SK-MEL-5 (cell line): ENCODE results near the gene ZNF600. TPM values are rescaled to one million over a fixed set of nuclear protein-coding genes. Genes with fewer than 3 reads are reported as not detected.
"Not testable (repeated sequence)": the region's sequence is repeated elsewhere in the genome, so short reads cannot be mapped to it uniquely, and the experiment has no call there.

Experiments
- DNase-seq: peaks from one replicate; pipeline ENCODE4 v3.0.0-alpha.2; 2016; ENCODE audit warnings: low read depth, low spot score
- in situ Hi-C: cut with HindIII; loops from 2 replicates; pipeline ENCODE4 v1.10.0; 2016; ENCODE audit warnings: low sequenced_read_pairs, high pct_unique_total_duplicates, low pct_unique_long_range_greater_than_20kb
- polyA plus RNA-seq, 2 experiments: library from polyadenylated mRNA; depleted of rRNA; stranded (reverse); fragments of >200 nt; gene quantifications; 2 replicates each; pipeline ENCODE4 v1.2.3, GENCODE V29; 2015
- total RNA-seq: library from RNA; depleted of rRNA; stranded (reverse); fragments of >200 nt; shearing (Covaris generic); gene quantifications from 2 replicates; pipeline ENCODE4 v1.2.3, GENCODE V29; 2014; rRNA removed

ZNF600 gene
- 3.0 and 4.0 TPM in 2 replicates for total RNA-seq
- polyA plus RNA-seq (2015; cell fraction: cytosol; rRNA removed) = 2.4 and 7.6 TPM in 2 replicates
- 79.2 and 98.1 TPM in 2 replicates for polyA plus RNA-seq (2015; cell fraction: nucleus; rRNA removed)

DNA sequence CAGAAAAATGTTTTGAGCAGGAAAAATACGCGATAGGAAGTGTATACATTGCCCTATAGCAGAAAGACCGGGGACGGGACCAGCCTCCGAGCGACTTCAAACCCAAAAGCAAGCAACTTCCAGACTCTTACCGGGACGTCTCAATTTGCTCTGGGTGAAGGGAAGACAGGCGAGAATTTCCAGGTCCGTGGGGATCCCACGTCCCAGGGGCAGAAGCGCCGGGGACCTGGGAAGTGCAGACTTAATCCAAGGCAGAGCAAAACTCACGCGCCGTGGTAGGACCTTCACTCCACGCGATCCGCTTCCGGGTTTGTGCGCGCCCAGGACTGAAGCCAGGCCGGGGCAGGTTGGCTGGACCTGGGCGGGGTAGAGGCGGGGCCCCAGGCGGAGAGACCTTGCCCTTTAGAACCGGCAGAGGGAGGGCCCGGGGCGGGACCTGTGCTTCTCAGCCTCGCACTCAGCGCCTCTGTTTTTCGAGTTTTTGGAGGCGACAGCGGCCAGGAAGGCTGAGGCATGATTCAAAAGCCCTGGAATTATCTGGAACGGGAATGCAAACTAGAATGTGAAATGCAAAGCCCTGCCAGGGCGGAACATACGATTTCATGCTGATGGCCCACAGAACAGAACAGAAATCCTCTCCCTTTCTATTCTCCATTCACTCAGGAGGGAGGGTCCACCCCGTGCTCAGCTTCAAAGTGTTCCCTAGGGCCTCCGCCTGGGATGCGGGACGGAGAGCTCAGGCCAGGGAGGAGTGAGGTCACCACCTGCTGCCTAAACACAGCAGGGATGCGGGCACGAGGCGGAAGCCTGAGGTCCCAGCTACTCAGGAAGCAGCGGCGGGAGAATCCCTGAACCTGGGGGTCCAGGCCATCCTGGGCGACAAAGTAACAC is at the start of gene ZNF600:
ZNF600 (minus strand) TSS at position 328 of the 891 bp plus-strand sequence. CDS start 7,903 bp downstream, outside the sequence.
- in situ Hi-C loops = not testable (repeated sequence)
- peak; percentile 62 for DNase-seq

DNA sequence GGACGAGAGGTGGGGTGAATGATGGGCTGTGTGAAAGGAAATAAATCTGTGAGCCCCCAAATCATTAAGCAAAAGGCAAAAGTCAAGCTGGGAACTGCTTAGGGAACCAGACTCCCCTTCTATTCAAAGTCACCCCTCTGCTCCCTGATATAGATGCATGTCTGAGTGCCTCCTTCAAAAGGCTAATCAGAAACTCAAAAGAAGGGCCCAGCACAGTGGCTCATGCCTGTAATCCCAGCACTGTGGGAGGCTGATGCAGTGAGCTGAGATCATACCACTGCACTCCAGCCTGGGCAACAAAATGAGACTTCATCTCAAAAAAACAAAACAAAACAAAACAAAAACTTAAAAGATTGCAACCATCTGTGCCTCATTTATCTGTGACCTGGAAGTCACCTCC is 47.7 kb upstream of the ZNF600 start:
- in situ Hi-C loops, DNase-seq: not testable (repeated sequence)

DNA sequence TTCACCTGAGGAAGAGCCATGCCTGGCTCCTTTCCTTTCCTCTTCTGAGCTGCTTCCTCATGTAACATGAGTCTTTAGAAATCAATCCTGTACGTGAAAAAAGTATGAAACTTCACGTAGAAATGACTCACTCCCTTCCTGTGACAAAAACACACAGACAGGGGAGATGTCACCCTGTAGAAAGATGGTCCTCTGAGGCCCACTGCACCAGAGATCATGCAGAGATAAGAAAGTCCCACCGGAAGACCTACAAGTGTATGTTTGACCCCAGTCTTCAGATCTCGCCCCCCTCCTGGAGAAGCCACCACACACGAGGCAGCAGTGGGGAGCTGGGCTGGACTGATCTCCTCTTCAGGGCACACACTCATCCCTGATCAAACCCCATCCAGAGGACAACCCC is 47.0 kb upstream of the ZNF600 start:
- in situ Hi-C loops, DNase-seq: not testable (repeated sequence)

DNA sequence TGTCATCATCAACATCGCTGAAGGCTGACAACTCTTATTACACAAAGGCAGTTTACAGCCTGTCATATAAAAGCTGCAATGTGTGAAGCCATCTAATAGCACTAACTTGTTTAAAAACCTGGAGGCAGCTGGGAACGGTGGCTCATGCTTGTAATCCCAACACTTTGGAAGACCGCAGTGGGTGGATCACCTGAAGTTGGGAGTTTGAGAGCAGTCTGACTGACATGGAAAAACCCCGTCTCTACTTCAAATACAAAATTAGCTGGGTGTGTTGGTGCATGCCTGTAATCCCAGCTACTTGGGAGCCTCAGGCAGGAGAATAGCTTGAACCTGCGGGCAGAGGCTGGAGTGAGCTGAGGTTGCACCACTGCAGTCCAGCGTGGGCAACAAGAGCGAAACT is 43.3 kb upstream of the ZNF600 start:
- in situ Hi-C loops, DNase-seq: not testable (repeated sequence)

GRCh38 chr19:52825765-52826164 is 39.2 kb upstream of the ZNF600 start:
- in situ Hi-C loops = no loop called here

DNA sequence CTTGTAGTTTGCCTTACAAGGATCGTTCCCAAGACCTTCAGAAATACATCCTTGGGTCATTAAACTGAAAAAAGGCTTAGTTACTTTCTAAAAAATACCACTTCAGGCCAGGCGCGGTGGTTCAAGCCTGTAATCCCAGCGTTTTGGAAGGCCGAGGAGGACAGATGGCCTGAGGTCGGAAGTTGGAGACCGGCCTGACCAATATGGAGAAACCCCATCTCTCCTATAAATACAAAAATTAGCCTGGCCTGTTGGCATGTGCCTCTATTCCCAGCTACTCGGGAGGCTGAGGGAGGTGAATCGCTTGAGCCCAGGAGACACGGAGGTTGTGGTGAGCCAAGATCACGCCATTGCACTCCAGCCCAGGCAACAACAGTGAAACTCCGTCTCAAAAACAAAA is 37.1 kb upstream of the ZNF600 start:
- DNase-seq = no peak
- in situ Hi-C loops = no loop called here

More at GRCh38 chr19:52825765-52826164, 39.2 kb upstream of the ZNF600 start:
- DNase-seq = no peak

GRCh38 chr19:52821204-52821960 is 34.8 kb upstream of the ZNF600 start, which contains the start of gene ZNF28:
ZNF28 (minus strand) TSS chr19:52821633; CDS start chr19:52817958, 3,675 bp downstream.
- in situ Hi-C loops = not testable (repeated sequence)
- DNase-seq = peak; percentile 49

GRCh38 chr19:52820472-52821203 is 34.0 kb upstream of the ZNF600 start:
- DNase-seq, in situ Hi-C loops: not testable (repeated sequence)

DNA sequence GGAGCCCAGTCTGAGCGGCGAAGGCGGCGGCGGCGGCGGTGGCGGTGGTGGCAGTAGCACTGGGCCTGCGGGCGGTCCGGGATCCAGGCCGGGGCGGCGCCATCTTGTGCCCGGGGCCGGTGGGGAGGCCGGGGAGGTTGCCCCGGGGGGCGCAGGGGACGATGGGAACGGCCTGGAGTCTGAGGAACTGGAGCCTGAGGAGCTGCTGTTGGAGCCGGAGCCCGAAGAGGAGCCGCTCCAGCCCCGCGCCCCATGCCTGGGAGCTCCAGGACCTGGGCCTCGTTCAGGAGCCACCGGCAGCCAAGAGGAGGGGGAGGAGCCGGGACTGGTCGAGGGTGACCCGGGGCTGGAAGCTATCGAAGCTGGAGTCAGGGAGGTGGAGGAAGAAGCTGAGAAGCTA is 23.2 kb upstream of the ZNF600 start:
- no peak for DNase-seq
- in situ Hi-C loops = no loop called here

DNA sequence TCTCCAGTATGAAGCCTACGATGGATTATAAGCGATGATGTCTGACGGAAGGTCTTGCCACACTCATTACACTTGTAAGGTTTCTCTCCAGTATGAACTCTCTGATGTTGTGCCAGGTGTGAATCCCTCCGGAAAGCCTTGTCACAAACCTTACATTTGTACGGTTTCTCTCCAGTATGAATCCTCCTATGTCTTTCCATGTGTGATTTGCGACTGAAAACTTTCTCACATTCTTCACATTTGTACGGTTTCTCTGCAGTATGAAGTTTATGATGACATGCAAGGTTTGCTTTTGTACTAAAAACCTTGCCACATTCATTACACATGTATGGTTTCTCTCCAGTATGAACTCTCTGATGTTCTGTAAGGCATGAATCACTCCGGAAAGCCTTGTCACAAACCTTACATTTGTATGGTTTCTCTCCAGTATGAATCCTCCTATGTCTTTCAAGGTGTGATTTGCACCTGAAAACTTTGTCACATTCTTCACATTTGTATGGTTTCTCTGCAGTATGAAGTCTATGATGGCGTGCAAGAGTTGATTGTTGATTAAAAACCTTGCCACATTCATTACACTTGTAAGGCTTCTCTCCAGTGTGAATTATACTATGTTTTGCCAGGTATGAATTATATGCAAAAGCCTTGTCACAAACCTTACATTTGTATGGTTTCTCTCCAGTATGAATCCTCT is 13.5 kb upstream of the ZNF600 start:
- in situ Hi-C loops, DNase-seq: not testable (repeated sequence)

GRCh38 chr19:52789440-52789839 is 2.8 kb upstream of the ZNF600 start:
- in situ Hi-C loops = no loop called here
- no peak for DNase-seq

- no peak for DNase-seq
- in situ Hi-C loops = no loop called here
Observed at GRCh38 chr19:52786078-52786463, 520 bp downstream of the ZNF600 start.

DNA sequence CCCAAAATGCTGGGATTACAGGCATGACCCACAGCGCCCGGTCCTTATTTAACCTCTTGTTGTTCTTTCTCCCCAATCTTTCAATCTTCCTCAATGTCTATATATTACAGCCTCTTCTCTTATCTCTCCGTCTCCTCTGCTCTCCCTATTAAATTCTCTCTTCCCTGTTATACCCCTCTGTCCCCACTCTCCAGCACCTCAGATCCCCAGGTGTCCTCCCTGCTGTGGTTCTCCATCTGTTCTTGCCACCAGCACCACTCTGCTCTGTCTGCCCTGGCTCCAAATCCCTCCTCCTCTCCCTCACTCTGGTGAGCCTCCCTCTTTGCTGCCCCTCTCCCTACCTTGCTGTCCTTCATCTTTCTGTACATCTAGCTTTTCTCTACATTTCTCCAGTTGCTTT is 1.1 kb downstream of the ZNF600 start:
- in situ Hi-C loops = no loop called here
- no peak for DNase-seq

- DNase-seq, in situ Hi-C loops: not testable (repeated sequence)
Observed at GRCh38 chr19:52782864-52783263, 3.7 kb downstream of the ZNF600 start.

- in situ Hi-C loops = no loop called here
- DNase-seq = no peak
Observed at GRCh38 chr19:52778811-52779210, 7.8 kb downstream of the ZNF600 start.

DNA sequence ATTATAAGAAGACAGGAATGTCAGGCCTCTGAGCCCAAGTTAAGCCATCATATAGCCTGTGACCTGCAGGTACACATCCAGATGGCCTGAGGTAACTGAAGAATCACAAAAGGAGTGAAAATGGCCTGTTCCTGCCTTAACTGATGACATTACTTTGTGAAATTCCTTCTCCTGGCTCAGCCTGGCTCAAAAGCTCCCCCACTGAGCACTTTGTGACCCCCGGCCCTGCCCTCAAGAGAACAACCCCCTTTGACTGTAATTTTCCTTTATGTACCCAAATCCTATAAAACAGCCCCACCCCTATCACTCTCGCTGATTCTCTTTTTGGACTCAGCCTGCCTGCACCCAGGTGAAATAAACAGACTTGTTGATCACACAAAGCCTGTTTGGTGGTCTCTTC is 30.1 kb downstream of the ZNF600 start:
- in situ Hi-C loops, DNase-seq: not testable (repeated sequence)

DNA sequence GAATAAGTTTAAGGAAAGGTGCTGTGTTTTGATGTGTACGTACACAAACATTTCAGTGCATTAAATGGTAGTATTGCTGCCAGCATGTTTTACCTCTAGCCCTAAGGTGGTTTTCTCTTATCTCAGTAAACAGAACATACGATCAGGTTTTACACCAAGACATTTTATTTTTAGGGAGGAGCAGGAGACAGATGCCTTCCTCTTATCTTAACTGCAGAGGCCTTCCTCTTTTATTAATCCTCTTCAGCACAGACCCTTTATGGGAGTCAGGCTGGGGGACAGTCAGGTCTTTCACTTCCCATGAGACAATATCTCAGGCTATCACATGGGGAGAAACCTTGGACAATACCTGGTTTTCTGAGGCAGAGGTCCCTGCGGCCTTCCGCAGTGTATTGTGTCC is 36.8 kb downstream of the ZNF600 start:
- no peak for DNase-seq
- in situ Hi-C loops = no loop called here
